ENCODE data around the gene EIF4E3. TPM values are rescaled to one million over a fixed set of nuclear protein-coding genes. Genes with fewer than 3 reads are reported as not detected.

Gene EIF4E3
- 0.60 and 1.3 TPM in 2 replicates for total RNA-seq

DNA sequence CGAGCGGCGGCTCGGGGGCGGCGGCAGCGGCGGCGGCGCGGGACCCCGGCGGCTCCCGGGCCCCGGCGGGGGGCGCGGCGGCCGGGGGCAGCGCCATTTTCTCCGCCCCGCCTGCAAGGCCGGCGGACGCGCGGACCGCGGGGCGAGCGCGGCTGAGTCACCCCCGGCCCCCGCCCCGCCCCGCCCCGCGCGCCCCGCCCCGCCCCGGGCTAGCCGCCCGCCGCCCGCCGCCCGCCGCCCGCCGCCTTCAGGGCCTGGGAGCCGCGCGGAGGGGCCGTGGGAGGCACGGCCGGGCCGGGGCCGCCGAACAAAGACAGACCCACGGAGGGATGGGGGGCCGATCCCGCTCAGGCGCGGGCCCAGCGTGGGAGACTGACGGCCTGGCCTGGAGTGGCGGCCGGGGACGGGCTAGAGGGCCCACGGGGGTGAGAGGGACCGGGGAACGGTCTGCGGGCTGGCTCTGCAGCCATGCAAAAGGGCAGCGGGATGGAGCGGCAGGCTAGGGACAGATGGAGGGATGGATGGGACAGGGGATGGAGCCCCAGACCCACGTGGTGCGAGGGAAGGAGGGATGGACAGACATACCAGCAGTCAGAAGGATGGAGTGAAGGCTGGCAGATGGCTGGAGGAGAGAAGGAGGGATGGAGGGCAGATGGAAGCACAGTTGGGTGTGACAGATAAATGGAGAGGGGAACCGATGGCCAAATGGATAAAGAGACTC lies at the start of gene EIF4E3:
TSS of gene EIF4E3 (minus strand) at position 132 of the 721 bp plus-strand sequence. CDS start at position 97, 35 bp downstream.
- peak; percentile 37 to 47 for DNase-seq (ENCODE audit: low read depth in 2 of 2)

DNA sequence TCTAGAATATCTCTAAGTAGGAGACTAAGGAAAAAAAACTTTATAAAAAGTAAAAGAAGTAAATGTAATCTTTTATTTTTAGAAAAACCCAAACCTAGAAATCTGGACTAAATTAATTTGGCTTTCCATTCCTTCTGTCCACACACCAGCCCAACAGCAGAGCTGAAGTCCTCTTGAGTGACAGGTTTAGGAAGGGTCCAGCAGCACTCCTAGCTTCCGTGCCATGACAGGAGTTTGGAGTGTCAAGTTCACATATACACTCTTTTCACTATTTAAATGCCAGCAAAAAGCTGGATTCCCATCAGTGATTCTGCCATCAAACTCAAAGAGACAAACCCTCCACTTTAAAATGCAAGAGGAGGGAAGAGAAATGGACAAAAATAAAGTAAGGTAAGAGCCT lies 46.7 kb upstream of the EIF4E3 start:
- no peak for DNase-seq (ENCODE audit: low read depth in 2 of 2)

DNA sequence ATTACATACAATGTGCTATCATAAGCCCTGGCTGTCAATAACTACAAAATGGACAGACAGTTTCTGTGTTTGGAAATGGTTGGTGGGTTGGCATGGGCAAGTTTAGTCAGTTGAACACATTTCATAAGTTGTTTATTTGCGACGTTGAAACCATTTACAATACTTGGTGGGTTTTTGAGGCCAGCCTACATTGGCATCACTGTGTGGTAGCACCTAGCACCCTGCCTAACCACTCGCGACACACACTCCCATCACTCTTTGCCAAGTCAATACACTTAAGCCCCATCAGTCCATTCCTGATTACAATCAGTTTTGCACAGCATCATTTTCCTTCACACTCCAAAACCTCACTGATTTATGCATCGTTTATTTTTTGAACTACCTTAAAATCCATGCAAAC lies 45.9 kb upstream of the EIF4E3 start:
- DNase-seq (ENCODE audit: low read depth in 2 of 2) = no peak

DNA sequence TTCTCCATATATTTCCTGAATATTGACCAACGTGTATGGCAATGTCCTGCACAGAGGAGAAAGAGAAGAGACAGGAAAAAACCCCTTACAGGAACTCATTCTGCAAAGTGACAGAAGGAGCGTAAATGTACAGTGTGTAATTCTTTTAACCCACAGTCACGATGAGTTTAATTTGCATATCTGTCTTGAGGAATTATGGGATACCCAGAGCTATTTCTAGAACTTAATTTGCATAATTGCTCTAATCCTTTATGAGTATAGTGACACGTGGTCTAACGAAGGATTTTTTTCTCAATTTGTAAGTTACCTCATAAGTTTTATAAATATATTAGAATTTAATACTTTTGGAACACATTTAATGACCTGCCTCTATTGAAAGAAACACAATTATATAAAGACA lies 38.2 kb upstream of the EIF4E3 start:
- no peak for DNase-seq (ENCODE audit: low read depth in 2 of 2)

DNA sequence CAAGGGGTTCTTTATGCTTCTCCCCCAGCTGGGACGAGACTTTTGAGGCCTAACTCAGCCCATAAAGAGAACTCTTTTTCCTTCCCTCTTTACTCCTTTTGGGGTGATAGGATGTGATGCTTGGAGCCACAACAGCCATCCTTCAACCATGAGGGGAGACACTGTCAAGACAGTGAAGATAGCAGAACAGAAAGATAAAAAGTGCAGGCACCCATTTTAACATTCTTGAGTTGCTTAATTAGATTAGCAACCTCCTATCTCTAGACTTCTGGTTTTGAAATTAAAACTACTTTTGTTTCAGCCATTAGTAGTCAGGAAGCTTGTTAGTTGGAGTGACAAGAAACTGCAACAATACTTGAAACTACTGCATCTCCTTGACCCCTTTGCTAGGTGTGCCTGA lies 34.9 kb upstream of the EIF4E3 start:
- no peak for DNase-seq (ENCODE audit: low read depth in 2 of 2)

DNA sequence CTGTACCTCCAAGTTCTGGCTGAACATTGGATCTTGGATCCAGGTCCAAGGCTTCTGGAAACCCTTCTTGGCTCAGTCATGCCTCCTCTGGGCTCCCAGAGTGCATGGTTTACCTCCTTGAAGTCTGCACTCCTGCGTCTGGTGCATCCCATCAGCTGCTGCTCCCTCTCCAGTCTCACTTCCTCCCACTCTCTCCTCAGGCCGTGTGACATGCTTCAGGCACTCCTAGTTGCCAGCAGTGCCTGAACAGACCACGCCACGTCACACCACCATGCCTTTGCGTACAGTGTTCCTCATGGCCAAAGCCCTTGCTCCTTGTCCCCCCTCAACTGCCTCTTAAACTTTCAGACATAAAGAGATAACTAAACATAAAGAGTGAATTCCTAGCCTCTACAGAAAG lies 34.2 kb upstream of the EIF4E3 start:
- DNase-seq (ENCODE audit: low read depth in 2 of 2) = no peak

DNA sequence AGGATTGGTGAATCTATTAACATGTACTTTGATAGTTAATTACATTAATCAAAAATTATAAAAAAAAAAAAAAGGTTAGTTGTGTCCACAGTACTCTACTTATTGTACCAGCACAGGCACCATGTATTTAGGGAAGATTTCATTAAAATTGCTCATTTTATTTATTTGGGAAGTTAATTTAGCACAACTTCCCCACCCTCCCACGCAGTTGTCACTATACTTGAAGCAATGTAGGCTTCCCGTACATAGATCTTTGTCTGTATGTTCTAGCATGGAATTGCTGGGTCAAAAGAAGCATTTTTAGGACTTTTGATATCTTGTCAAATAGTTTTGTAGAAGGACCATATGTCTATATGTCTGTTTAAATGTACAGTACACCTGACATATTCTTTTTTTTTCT lies 32.9 kb upstream of the EIF4E3 start:
- no peak for DNase-seq (ENCODE audit: low read depth in 2 of 2)

DNA sequence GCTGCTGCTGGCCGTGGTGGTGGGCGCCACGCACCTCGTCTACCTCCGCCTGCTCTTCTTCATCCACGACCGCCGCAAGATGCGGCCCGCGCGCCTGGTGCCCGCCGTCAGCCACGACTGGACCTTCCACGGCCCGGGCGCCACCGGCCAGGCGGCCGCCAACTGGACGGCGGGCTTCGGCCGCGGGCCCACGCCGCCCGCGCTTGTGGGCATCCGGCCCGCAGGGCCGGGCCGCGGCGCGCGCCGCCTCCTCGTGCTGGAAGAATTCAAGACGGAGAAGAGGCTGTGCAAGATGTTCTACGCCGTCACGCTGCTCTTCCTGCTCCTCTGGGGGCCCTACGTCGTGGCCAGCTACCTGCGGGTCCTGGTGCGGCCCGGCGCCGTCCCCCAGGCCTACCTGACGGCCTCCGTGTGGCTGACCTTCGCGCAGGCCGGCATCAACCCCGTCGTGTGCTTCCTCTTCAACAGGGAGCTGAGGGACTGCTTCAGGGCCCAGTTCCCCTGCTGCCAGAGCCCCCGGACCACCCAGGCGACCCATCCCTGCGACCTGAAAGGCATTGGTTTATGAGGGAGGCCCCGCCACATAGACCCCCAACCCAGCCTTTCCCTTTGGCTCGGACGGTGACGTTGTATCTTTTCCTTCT lies 29.5 kb upstream of the EIF4E3 start:
- no peak for DNase-seq (ENCODE audit: low read depth in 2 of 2)

DNA sequence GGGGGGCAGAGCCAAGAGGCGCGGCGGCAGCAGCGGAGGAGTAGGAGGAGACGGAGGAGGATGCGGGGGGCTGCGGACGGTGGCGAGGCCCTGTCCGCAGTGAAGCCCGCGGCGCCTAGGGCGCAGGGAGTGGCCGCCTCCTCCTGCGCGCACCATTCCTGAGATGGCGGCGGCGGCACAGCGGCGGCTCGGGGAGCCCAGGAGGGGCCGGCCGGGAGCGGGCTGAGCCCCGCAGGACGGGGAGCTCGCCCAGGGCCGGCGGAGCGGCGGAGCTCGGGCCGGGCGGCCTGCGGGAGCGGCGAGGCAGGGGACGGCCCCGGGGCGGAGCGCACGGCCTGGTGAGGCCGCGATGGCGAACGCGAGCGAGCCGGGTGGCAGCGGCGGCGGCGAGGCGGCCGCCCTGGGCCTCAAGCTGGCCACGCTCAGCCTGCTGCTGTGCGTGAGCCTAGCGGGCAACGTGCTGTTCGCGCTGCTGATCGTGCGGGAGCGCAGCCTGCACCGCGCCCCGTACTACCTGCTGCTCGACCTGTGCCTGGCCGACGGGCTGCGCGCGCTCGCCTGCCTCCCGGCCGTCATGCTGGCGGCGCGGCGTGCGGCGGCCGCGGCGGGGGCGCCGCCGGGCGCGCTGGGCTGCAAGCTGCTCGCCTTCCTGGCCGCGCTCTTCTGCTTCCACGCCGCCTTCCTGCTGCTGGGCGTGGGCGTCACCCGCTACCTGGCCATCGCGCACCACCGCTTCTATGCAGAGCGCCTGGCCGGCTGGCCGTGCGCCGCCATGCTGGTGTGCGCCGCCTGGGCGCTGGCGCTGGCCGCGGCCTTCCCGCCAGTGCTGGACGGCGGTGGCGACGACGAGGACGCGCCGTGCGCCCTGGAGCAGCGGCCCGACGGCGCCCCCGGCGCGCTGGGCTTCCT lies 28.8 kb upstream of the EIF4E3 start, which contains the start of gene GPR27:
TSS of gene GPR27 (plus strand) at position 155 of the 909 bp plus-strand sequence. CDS start at position 350, 195 bp downstream.
- peak; percentile 47 to 73 for DNase-seq (ENCODE audit: low read depth in 2 of 2)

DNA sequence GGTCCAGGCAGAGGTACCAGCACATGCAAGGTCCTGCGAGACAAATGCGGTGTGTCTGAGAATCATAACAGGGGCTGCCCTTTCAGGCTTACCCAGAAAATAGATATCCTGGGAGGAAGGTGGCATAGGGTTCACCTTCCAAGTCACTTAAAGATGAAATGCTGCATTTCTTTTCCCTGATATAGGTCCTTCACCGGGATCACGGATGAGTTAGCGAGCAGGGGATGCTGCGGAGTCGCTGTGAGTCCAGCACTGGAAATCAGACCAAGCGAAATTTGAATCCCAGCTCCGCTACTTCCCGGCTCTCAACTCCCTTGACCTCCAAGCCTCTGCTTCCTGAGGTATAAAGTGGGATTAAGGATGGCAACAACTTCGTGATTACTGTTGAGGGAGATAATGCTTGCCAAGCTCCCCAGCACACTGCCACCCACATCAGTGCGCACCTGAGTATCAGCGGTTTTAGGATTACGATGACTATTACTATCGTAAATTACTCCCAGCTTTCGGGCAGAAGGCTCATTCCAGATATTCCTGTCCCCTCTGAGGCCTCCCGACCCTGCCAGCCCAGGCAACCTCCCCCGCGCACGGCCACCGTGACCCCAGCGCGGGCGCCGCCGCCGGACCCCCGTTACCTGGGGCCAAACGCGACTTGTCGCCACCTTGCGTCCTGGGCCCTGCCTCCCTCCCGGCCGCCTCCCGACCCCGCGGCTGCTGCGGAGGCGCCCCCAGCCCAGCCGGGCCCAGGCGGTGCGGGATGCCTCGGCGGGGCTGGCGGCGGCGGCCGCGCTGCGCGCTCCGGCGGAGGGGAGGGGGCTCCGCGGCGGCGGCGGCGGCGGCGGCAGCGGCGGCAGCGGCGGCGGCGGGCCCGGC lies 27.9 kb upstream of the EIF4E3 start:
- no peak for DNase-seq (ENCODE audit: low read depth in 2 of 2)

DNA sequence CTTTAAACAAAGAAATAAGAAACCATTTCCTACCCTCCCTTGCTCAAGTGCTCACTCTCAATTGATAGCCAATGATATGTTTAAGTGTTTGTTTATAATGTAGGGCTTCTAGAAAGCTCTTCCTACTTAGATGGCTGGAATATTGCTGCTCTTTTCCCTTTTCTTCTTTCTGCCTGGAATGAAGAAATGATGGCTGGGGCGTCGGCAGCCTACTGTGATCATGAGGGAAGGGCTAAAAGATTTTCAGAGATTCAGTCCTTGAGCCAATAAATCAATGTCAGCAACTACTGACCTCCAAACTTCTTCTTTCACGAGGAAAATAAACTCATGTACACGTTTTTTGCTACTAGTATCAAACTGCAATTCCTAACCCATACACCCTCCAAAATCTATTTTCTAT lies 26.4 kb upstream of the EIF4E3 start:
- no peak for DNase-seq (ENCODE audit: low read depth in 2 of 2)

DNA sequence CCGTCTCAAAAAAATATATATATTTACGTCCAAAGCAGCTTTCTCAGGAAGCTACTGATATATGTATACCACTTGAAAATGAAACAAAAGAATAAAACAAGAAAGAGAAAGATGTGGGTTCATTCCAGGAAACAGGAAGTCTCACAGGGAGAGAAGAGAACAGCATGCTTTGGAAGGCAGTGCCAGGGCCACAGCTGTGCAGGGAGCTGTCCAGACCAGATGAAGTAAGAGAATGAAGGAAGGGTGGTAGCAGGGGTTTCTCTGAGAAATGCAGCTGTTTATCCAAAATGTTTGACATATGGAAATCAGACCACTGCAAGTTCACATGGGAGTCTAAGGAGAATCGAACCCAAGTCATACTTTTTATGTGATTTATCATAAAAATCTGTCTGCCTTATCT lies 19.5 kb upstream of the EIF4E3 start:
- no peak for DNase-seq (ENCODE audit: low read depth in 2 of 2)

DNA sequence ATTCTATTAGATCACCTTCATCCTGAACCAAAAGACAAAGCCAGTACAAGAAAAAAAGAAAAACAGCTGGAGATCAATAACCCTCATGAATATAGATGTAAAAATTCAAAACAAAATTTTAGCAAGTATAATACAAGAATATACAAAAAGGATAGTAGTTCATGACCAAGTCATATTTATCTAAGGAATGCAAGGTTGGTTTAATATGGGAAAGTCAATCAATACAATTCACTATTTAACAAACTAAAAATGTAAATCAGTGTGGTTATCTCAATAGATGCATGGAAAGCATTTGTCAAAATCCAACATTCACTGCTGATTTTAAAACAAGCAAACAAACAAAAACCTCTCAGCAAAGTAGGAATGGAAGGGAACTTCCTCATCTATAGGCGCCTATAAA lies 17.4 kb upstream of the EIF4E3 start:
- no peak for DNase-seq (ENCODE audit: low read depth in 2 of 2)

DNA sequence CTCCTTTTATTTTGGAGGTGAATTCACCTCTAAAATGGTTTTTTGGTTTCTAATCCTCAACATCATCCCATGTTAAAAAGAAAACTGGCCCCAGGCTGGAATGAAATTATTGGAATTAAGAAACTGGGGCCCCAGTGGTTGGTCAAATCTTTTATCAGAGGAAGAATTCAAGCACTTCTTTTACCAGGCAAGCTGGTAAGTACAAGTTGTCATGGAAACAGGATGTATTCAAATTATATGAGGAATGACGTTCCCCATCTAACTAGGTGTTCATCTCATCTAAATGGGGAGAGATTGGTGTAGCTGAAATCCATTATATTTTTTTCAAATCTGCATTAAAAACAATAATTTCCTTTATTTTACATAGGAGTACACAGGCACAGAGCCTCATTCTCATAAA lies 9.7 kb upstream of the EIF4E3 start:
- no peak for DNase-seq (ENCODE audit: low read depth in 2 of 2)

DNA sequence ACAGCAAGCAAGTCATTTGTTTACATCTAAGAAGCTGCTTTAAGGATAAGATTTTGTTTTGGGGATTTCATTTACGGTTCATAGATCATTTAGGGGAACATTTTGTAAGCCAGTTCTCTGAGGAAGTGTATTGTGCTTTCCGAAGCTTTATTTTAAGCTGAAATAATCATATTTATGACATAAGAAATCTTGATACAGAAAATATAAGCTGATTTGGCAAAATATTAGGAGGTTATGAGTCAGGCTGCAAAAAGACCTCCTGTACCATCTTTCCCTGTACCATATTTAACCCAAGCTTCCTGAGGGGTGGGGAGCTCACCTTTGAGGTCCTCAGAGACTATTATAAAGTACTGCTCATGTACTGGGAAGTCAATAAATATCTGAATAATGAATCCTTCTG lies 8.1 kb upstream of the EIF4E3 start:
- no peak for DNase-seq (ENCODE audit: low read depth in 2 of 2)

DNA sequence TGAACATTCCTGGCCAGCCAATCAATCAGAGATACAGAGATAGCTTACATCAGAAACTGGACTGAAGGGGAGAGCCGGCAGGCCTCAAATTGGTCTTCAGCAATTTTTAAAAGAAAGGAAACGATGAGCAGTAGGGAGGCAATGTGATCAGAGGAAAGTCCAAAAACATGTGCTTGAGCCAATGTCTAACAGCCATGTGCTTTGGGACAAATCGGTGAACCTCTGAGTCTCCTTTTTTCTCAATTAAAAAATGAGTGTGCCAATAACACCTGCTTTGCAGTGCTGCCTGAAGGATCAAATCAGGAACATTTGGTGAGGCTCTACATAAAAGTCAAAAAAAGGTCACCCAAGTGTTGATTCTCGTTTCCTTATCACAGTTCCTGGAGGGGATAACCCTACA lies 7.4 kb upstream of the EIF4E3 start:
- no peak for DNase-seq (ENCODE audit: low read depth in 2 of 2)

DNA sequence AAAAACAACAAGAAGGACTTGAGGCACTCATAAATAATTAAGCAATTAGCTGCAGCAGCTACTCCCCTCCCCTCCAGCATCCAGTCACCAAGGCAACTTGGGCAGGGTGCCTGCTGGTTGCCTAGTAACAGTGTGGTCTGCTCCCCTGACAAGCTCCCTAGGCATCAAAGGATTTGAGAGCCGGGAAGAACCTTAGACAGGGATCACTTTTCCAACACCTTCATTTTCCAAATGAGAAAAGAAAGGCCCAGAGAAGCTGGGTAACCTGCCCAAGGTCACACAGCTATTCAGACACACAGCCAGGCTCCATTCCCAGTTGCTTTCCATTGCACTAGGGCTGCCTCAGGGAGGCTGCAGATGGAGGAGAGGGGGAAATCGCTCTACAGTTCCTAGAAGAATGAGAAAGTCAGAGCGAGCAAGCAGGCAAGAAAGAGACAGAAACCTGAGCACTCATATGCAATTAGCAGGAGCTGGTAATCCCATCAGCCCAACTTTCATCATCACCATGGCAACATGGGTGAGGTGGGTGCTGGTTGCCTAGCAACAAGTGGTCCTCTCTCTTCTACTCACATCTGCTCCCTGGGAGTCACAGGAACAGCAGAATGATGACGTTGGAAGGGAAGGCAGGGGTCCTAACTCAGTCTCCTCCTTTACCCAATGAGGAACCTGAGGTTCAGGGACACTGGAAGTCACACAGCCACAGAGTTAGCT lies 3.6 kb upstream of the EIF4E3 start:
- DNase-seq (ENCODE audit: low read depth in 2 of 2) = no peak

DNA sequence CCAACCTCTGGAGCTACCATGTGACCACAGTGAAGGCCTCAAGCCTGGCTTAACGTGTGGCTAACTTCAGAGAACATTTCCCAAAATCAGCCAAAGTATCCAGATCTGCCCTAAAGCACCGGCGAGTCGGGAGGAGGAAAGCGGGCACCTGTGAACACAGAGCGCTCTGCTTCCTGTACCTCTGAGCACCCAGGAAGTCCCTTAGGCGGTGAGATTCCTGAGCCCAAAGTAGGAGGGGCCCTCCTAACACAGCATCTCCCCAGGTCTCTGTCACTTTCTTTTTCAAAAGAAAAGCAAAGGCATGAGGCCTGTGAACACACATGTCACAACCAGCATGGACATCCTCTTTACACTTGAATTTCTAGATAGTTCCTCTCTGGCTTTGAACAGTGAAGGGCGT lies 944 bp upstream of the EIF4E3 start:
- no peak for DNase-seq (ENCODE audit: low read depth in 2 of 2)

DNA sequence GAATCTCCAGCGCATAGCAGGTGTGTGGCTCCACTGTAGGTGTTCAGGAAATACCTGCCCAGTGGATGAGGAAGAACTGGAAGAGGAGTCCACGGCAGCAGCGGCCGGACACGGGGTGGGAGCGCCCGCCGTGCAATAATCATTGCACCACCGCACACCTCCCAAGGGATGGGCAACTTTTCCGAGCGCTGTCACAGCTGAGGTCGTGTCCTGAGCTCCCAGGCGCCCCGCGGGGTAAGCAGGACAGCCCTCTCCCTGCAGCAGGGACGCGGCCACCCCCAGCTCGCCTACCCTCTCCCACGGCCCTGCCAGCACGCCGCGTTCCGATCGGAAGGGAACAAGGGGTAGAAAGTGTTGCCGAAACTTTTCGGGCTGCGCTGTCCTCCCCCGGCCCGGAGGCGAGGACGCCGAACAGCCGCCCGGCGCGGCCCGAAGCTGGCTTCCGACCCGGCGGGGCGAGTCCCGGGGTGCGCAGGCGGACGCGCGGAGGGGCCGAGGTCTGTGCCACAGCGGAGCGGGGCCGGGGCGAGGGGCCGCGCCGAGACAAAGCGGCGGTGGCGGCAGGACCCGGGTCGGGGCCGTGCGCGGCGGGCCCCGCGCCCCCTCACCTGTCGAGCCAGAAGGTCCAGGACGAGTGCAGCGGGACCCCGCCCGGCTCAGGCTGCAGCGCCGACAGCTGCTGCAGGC lies 475 bp downstream of the EIF4E3 start:
- peak; percentile 25 to 30 for DNase-seq (ENCODE audit: low read depth in 2 of 2)

DNA sequence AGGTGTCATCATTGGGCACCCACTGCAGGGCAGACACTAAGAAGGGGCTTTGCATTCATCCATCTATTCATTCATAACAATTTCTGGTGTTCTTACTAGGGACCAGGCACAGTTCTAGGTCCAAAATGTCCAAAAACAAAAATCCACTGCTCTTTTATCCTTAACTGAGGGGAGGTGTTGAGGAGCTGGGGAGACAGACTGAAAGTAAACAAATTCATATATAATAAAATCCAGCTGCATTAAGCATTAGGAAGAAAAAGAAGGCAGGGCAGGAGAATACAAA lies 1.1 kb downstream of the EIF4E3 start:
- DNase-seq (ENCODE audit: low read depth in 2 of 2) = no peak
